HG03097 (cell line): ENCODE data around the gene NCCRP1.

ENCODE experiments used
- ATAC-seq: cut with Tn5 transposase; IDR thresholded peaks from one replicate; pipeline ENCODE4 v1.9.1; 2021; ENCODE audit not compliant: unreplicated experiment, low FRiP score

Gene NCCRP1

DNA sequence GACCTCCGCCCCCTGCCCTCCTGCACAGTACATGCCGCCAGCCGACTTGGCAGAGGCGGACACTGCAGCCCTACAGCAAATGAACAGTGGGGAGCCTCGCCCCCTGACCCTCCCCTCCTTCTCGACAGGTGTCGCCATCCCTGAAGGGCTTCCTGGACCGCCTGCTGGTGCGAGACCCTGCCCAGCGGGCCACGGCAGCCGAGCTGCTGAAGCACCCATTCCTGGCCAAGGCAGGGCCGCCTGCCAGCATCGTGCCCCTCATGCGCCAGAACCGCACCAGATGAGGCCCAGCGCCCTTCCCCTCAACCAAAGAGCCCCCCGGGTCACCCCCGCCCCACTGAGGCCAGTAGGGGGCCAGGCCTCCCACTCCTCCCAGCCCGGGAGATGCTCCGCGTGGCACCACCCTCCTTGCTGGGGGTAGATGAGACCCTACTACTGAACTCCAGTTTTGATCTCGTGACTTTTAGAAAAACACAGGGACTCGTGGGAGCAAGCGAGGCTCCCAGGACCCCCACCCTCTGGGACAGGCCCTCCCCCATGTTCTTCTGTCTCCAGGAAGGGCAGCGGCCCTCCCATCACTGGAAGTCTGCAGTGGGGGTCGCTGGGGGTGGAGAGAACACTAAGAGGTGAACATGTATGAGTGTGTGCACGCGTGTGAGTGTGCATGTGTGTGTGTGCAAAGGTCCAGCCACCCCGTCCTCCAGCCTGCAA is 18.3 kb upstream of the NCCRP1 start:
- ATAC-seq: no peak

DNA sequence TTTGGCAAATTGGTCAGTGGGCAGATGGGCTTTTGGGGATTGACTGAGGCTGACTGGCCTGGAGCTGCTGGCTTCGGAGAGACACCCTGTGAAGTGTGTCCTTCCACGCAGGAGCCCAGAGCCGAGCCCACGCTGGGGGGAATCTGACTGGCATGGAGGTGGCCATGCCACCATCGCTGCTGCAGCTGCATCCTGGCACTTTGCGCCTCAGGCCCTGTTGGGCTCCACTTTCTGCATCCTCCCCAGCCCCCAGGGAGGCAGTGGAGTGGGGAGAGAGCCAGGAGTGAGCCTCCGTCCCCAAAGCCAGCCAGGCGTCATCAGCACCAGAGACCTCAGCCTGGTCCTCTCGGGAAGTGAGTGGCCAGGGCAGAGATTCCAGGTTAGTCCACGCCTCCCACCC is 17.0 kb upstream of the NCCRP1 start:
- no peak for ATAC-seq

DNA sequence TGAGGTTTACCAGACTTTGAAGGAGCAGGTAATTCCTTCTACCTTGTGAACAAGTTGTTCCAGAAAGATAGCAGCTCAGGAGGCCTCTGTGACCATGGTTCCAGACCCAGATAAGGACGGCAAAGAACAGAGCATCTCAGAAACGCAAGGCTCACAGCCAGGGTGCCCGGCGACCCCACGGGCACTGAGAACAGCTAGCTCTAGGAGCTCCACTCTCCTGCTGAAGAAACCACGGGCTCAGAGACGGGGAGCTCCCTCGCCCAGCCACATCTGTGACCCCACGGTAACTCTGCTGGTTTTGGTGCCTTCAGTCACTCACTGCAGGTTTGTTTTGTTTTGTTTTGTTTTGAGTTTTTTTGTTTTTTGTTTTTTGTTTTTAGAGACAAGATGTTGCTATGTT is 16.0 kb upstream of the NCCRP1 start:
- ATAC-seq: no peak

DNA sequence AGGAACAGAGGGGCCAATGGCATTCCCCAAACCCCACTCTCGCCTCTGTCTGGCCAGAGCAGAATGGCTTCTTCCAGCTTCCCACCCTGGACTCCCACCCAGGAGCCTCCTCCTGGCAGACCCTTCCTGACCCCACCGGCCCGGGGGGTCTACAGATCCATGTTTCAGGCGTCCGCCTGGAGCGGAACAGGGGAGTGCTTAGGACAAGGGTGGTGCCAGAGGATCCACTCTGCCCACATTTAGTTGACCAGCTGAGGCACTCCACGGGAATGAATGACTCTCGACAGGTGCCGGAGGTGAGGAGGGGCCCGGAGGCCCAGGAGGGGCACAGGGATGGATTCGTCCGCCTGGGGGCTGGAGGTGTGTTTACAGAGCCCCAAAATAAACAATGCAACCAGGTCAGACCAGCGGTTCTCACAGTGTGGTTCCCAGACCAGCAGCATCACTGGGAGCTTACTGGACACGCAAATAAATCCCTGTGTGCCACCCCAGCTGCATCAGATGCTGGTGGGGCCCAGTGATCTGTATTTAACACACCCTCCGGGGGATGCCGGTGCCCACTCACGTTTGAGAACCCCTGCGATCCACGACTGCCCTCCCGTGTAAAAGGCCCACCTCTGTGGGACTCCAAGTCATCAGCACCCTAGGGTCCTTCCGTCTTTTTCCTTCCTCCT is 15.1 kb upstream of the NCCRP1 start:
- no peak for ATAC-seq

DNA sequence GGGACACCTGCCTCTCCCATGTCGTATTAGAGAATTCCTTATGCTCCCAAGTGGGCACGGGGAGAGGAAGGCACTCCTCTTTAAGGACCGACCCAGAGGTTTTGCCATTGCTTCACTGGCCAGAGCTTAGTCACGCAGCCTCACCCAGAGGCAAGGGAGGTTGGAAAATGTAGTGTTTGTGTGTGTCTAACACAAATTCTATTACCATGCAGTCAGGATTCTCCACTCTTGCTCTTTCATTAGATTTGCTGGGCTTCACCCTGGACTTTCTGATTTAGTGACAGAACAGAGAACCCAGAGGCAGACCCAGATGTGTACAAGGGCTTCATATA is 14.6 kb upstream of the NCCRP1 start:
- ATAC-seq: no peak

DNA sequence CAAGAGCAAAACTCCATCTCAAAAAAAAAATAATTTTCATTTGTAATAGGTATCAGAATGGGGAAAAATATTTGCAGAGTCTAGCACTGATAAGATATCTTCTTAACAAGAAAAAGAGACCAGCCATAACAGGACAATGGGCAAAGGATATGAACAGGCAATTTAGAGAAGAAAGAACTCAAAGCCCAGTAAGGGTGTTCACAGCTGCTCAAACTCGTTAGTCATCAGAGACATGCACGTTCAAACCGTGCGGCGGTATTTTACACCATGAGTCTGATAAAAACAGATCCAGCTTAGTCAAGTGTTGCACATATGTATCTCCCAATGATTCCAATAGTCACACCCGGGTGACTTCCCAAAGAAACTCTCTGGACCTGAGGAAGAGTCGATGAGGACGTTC is 13.7 kb upstream of the NCCRP1 start:
- no peak for ATAC-seq

DNA sequence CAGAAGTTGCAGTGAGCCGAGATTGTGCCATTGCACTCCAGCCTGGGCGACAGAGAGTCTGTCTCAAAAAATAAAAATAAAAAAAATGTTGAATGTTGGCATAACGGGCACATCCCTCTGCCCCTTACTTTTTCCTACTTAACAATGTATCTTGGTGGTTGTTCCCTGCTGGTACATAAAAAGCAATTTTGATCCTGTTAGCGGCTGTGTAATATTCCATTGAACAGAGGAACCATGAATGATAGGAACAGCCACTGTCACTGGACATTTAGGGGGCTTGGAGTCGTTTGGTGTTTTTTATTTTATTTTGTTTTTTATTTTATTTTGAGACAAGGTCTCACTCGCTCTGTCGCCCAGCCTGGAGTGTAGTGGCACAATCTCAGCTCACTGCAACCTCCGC is 10.4 kb upstream of the NCCRP1 start:
- ATAC-seq: no peak

DNA sequence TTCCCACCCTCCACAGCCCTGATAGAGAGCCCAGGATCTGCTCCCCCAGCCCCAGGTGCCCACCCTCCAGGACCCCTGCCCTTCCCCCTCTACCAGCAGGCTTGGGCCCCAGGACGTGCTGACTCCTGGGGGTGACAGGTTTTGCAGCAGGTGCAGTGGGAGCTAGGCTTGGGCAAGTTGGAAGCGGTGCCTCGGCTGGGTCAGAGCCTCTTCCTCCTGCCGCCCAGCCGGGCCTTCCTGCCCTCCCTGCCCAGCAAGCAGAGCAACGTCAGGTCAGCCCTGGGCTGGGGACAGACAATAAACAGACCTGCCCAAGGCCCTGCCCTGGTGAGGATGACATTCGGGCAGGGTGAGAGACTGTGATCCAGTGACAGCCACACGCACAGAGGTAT is 9.2 kb upstream of the NCCRP1 start:
- ATAC-seq: no peak

DNA sequence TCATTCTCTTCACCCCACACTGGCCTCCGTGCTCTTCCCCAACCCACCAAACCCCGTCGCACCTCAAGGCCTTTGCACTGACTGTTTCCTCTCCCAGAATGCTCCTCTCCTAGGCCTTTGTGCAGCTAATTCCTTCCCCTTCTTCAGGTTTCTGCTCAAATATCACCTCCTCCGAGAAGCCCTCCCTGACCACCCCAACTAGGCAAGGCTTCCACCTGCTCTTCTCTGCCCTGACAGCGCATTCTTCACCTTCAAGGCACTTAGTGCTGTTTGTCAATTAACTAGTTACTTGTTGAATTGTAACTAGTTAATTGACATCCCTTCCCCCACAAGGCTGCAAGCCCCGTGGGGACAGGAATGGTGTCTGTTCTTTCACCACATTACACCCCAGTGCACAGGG is 7.8 kb upstream of the NCCRP1 start:
- no peak for ATAC-seq

DNA sequence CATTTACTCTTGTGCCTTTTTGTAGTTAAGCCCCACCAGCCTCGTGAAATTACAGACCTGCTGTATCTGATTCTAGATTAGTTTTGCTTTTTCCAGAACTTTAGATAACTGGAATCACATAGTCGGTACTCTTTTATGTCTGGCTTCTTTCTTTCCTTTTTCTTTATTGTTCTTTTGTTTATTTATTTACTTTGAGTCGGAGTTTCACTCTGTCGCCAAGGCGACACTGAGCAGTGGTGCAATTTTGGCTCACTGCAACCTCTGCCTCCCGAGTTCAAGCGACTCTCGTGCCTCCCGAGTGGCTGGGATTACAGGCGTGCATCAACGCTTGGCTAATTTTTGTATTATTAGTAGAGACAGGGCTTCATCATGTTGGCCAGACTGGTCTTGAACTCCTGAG is 6.0 kb upstream of the NCCRP1 start:
- no peak for ATAC-seq

DNA sequence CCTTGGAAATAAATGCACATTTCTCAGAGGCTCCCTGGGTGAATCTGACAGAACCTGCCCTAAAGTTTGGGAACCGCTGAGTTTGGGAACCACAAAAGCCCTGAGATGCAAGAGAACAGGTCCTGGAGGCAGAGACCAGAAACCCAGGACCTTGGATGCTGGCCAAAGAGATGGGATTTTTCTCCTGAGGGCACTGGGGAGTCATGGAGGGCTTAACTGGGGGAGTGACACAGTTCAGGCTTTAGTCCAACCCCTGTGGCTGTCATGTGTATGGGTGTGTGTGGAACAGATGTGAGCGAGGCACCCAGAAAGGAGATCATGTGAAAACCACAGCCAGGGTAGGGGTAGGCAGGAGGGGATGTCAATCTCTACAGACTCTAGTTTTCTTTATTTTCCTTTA is 3.9 kb upstream of the NCCRP1 start:
- no peak for ATAC-seq

DNA sequence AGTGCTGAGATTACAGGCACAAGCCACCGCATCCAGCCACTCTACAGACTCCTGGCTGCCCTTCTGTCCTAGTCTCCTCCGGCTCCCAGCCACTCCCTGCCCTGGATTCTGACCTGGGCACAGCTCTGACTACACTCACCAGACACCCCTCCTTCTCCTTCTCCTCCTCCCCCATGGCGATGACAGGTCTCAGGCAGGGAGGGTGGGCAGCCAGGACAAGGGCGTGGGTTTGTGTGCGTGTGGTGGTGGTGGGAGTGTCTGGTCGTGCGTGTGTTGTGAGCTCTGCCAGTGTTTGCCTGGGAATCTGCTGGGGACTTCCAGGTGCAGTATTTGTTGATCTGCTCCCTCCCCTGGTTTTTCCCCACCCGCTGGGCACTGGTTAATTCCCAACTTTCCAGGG is 3.0 kb upstream of the NCCRP1 start:
- no peak for ATAC-seq

DNA sequence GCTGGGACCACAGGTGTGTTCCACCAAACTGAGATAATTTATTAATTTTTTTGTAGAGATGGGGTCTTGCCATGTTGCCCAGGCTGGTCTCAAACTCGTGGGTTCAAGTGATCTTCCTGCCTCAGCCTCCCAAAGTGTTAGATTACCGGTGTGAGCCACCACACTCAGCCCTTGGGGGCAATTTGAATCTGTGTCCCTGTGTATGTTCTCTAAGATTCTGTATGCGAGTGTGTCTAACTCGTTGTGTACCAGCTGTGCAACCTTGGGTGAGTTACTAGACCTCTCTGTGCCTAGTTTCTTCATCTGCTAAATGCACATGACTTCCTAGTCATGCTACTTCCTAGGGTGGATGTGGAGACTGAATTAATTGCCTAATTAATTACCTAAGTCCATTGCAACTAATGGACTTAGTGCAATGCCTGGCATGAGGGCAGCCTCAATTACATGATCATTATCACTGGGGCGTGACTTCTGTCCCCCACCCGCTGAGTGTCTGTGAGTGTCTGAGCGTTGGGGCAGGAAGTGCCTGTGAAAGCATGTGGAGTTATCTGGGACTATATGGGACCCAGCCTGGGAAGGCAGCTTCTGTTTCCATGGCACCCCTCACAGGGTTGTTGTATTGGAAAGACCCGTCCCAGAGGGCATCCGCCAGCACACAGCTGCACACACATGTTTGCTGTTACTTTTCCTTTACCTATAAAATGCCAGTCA is 1.8 kb upstream of the NCCRP1 start:
- ATAC-seq: no peak

DNA sequence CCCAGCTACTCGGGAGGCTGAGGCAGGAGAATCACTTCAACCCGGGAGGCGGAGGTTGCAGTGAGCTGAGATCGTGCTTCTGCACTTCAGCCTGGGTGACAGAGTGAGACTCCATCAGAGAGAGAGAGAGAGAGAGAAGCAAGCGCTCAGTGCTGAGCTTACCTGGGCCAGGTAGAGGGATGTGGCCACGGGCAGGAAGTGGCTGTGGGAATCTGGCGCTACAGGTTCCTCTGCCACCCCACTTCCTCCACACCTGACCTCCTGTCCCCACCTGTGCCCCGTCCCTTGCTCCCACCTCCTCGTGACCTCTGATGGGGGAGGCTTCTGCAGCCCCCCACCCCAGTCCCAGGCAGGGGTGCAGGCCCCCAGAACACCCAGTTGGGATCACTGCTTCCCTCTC is 1.0 kb upstream of the NCCRP1 start:
- no peak for ATAC-seq

DNA sequence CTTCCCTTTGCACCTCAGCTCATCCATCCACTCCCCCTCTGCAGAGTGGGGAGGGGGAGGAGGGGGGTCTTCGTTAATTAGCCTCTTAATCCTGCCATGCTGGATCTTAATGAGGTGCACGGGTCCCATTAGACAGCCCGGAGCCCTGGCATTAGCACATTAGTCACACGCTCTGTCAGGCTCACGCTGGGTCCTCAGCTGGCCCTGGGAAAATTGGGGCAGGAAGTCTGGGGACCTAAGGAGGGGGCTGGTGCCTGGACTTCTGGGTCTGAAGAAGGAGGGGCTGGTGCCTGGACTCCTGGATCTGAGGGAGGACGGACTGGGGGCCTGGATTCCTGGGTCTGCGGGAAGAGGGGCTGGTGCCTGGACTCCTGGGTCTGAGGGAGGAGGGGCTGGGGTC is 444 bp upstream of the NCCRP1 start:
- no peak for ATAC-seq

DNA sequence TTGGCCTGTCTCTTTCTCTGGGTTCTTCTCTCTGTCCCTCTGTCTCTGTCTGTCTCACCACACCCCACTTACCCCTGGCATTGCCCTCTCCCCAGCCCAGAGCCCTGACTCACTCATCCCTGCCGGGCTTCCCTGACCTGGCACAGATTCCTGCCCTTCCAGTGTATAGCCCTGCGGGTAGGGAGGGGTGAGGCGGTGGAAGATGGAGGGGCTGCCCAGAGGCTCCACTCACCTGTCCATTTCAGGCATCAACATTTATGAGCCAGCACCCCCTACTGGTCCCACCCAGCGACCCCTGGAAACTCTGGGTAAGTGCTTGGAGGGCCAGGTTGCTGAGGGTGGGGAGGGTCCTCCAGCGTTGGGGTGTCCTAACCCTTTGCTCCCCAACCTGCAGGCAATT is 1.0 kb downstream of the NCCRP1 start:
- no peak for ATAC-seq

DNA sequence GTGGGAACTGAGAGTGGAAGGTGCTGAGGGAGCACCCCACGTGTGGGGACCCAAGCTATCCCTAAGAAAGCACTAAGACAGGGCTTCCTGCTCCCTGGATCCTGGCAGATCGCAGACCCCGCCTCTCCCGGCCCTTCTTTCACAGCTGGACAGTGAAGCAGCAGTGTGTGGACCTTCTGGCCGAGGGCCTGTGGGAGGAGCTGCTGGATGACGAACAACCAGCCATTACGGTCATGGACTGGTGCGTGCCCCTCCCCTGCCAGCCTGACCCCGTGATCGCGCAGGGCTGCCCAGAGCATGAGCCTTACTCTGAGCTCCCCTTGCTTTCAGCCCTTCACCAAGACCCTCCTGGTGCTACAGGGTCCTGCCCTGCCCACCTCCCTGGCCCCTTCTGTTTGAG is 2.3 kb downstream of the NCCRP1 start:
- ATAC-seq: no peak

DNA sequence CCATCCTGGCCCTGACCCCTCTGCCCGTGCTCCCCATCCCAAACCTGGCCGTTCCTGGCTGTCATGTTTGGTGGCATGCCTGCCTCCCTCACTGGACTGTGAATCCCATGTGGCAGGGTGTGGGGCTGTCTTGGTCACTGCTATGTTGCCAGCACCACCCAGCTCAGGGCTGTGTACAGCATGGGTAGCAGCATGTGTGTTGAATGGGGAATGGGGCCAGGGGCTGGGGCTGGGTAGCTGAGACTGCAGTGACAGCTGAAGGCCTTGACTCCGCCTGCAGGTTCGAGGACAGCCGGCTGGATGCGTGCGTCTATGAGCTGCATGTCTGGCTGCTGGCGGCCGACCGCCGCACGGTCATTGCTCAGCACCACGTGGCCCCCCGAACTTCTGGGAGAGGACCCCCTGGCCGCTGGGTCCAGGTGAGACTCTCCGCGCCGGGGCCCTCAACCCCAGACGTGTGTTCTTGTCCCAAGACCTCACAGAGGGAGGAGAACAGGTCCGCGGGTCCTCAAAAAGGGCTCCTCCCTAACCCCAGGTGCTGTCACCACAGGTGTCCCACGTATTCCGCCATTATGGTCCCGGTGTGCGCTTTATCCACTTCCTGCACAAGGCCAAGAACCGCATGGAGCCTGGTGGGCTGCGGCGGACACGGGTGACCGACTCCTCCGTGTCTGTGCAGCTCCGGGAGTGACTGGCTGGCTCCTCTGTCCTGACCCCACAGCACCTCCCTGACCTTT is 3.5 kb downstream of the NCCRP1 start:
- ATAC-seq: no peak

DNA sequence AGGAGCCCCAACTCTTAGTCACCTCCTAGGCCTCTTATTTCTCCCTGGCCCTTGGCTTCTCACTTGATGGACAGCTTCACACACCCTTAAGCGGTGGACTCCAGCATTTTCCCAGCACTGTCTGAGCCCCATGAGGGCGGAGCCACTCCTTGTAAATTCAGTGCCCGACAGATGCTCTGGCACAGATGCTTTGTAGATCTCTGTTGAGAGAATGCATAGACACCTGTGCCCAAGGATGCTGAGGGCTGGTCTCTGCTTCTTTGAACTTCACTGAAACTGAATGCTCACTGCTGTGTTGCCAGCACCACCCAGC is 4.0 kb downstream of the NCCRP1 start:
- no peak for ATAC-seq

DNA sequence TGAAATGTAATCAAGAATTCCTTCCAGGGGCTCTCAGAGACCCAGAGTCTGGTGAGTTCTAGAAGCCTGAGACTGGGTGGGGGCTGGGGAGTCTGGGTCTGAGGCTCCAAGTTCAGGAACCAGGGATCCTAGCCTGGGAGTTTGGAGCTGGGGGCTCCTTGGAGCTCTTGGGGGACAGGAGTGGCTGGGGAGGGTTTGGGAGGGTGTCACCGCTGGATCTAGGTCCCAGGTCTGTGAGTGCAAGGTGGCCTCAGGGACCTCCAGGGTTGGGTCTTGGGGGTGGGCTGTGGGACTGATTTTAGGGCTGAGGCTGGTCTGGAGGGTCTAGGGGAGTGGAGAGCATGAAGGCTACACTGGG is 6.2 kb downstream of the NCCRP1 start:
- ATAC-seq: no peak

DNA sequence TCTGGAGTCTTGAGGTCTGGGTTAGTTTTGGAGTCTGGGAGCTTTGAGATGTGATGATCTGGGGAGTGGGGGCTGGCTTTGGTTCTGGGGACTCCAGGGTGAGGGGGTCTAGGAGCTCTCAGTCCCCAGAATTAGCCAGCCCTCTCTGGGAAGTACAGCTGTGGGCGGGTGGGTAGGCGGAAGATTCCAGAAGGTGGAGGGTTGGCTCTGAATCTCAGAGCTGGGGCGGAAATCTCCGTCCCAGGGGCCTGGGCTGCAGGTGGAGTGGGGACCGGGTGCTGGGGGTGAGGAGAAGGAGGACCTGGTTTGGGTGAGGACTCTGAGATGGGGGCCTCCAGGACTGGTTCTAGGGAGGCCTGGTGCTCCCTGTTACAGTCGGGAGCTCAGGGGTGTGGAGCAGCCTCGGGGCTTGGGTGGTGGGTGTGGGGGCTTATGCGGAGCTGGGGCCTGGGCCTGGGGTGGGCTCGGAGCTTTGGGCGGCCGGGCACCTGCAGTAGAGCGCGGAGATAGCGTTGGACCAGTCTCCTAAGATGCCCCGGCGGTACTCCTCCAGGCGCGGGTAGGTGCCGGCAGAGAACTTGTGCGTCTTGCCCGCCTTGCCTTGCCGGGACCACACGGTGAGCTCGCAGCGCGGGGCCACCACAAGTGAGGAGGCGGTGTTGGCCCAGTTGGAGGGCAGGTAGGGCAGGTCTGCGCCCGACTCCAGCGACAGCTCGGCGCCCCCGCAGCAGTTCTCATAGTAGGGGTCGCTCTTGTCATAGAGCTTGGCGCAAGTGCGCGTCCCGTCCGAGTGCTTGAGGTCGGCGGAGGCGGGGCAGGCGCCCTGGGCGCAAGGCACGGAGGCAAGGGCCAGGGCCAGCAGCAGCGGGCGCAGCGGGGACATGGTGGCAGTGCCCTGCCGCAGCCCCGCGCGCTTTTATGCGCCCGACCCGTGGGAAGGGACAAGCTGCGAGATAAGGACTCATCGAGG is 6.9 kb downstream of the NCCRP1 start, which contains the start of gene SYCN:
Gene SYCN (minus strand): TSS at position 892 of the 970 bp plus-strand sequence. CDS start 9 bp downstream, at position 883.
- ATAC-seq: no peak
